HG02840 (cell line): ENCODE data around the gene NTM.

Experiments
- ATAC-seq: cut with Tn5 transposase; IDR thresholded peaks from one replicate; pipeline ENCODE4 v1.9.1; 2021; ENCODE audit warnings: mild to moderate bottlenecking, moderate library complexity, moderate number of reproducible peaks; ENCODE audit not compliant: unreplicated experiment, low FRiP score

Gene NTM

GRCh38 chr11:131838016-131838415, 467.6 kb downstream of the NTM start:
- no peak for ATAC-seq

GRCh38 chr11:131839326-131839725, 468.9 kb downstream of the NTM start:
- ATAC-seq, result no peak

GRCh38 chr11:131840545-131840944, 470.1 kb downstream of the NTM start:
- no peak for ATAC-seq

GRCh38 chr11:131841028-131841427, 470.6 kb downstream of the NTM start:
- no peak for ATAC-seq

- ATAC-seq, result no peak
These were observed 471.7 kb downstream of the NTM start for GRCh38 chr11:131841925-131842635.

- ATAC-seq, result no peak
These were observed 474.8 kb downstream of the NTM start for GRCh38 chr11:131845255-131845654.

GRCh38 chr11:131849485-131849884, 479.1 kb downstream of the NTM start:
- ATAC-seq, result no peak

- ATAC-seq, result no peak
These were observed 480.1 kb downstream of the NTM start for GRCh38 chr11:131850507-131850906.

- no peak for ATAC-seq
These were observed 481.7 kb downstream of the NTM start for GRCh38 chr11:131851964-131852755.

GRCh38 chr11:131852757-131853156, 482.3 kb downstream of the NTM start:
- no peak for ATAC-seq

- no peak for ATAC-seq
These were observed 484.0 kb downstream of the NTM start for GRCh38 chr11:131854391-131854790.

GRCh38 chr11:131855320-131855719, 484.9 kb downstream of the NTM start:
- no peak for ATAC-seq

GRCh38 chr11:131857246-131857645, 486.8 kb downstream of the NTM start:
- ATAC-seq, result no peak

- ATAC-seq, result no peak
These were observed 488.1 kb downstream of the NTM start for GRCh38 chr11:131858505-131858904.

- no peak for ATAC-seq
These were observed 489.3 kb downstream of the NTM start for GRCh38 chr11:131859538-131860210.

GRCh38 chr11:131864228-131864627, 493.8 kb downstream of the NTM start:
- no peak for ATAC-seq

- ATAC-seq, result no peak
These were observed 495.4 kb downstream of the NTM start for GRCh38 chr11:131865860-131866259.

- ATAC-seq, result no peak
These were observed 496.4 kb downstream of the NTM start for GRCh38 chr11:131866535-131867400.

- no peak for ATAC-seq
These were observed 497.2 kb downstream of the NTM start for GRCh38 chr11:131867457-131868257.
